GM23338 (cell line): ENCODE data around the gene USP48. TPM values are rescaled to one million over a fixed set of nuclear protein-coding genes. Genes with fewer than 3 reads are reported as not detected.

Experiments used
- ATAC-seq: fragments of 200-7000 bp; cut with Tn5 transposase; 3 replicates; pipeline ENCODE4 v1.9.1; 2020
- DNase-seq: peaks from one replicate; pipeline ENCODE4 v3.0.0-alpha.2; 2015; ENCODE audit warnings: low spot score
- H2AFZ ChIP-seq: fragments of 200-600 bp; sonication (generic); 2 replicates; pipeline ENCODE4 v1.8.0; 2016; ENCODE audit warnings: antibody characterized with exemption, mild to moderate bottlenecking, moderate library complexity
- H3F3A ChIP-seq: fragments of 200-600 bp; sonication (generic); replicated peaks from 2 replicates; pipeline ENCODE4 v1.8.0; 2017; ENCODE audit warnings: antibody characterized with exemption, mixed run types, low read depth
- H3K27ac ChIP-seq: fragments of 200-600 bp; sonication (generic); 2 replicates; pipeline ENCODE4 v1.6.1; 2016; ENCODE audit warnings: low read depth
- H3K27me3 ChIP-seq: fragments of 200-600 bp; sonication (generic); 2 replicates; pipeline ENCODE4 v1.8.0; 2016; ENCODE audit warnings: mild to moderate bottlenecking, mixed run types, moderate library complexity; ENCODE audit not compliant: insufficient read depth
- H3K36me3 ChIP-seq: fragments of 200-600 bp; sonication (generic); 2 replicates; pipeline ENCODE4 v1.8.0; 2016; ENCODE audit warnings: mild to moderate bottlenecking; ENCODE audit not compliant: insufficient read depth
- H3K4me1 ChIP-seq: fragments of 200-600 bp; sonication (generic); 2 replicates; pipeline ENCODE4 v1.8.0; 2016; ENCODE audit warnings: mild to moderate bottlenecking, moderate library complexity; ENCODE audit not compliant: insufficient read depth
- H3K4me2 ChIP-seq: fragments of 200-600 bp; sonication (generic); 2 replicates; pipeline ENCODE4 v1.7.1; 2017; ENCODE audit warnings: mixed run types
- H3K4me3 ChIP-seq: fragments of 200-600 bp; sonication (generic); 2 replicates; pipeline ENCODE4 v1.6.1; 2016; ENCODE audit warnings: mixed run types
- H3K79me2 ChIP-seq: fragments of 200-600 bp; sonication (generic); replicated peaks from 2 replicates; pipeline ENCODE4 v1.8.0; 2017; ENCODE audit warnings: mild to moderate bottlenecking; ENCODE audit not compliant: insufficient read depth
- H3K9me2 ChIP-seq: fragments of 200-600 bp; sonication (generic); 2 replicates; pipeline ENCODE4 v1.8.0; 2017; ENCODE audit not compliant: insufficient read depth
- H4K20me1 ChIP-seq: fragments of 200-600 bp; sonication (generic); replicated peaks from 2 replicates; pipeline ENCODE4 v1.8.0; 2017; ENCODE audit warnings: mild to moderate bottlenecking; ENCODE audit not compliant: insufficient read depth
- H3K27ac Mint-ChIP-seq: 2 replicates; pipeline ENCODE4 v1.8.0; 2020; ENCODE audit warnings: inconsistent platforms, mild to moderate bottlenecking, moderate library complexity, mixed read lengths
- H3K27me3 Mint-ChIP-seq: 3 replicates; pipeline ENCODE4 v1.8.0; 2022; ENCODE audit warnings: low read depth, mild to moderate bottlenecking, moderate library complexity, mixed read lengths, inconsistent platforms; ENCODE audit not compliant: insufficient read depth, poor library complexity
- H3K36me3 Mint-ChIP-seq: 3 replicates; pipeline ENCODE4 v1.8.0; 2021; ENCODE audit warnings: low read depth, mild to moderate bottlenecking, inconsistent platforms, moderate library complexity, mixed read lengths
- H3K4me1 Mint-ChIP-seq: 3 replicates; pipeline ENCODE4 v1.8.0; 2020; ENCODE audit warnings: mild to moderate bottlenecking, inconsistent platforms, mixed read lengths
- H3K4me3 Mint-ChIP-seq: 3 replicates; pipeline ENCODE4 v1.8.0; 2021; ENCODE audit warnings: moderate library complexity, mild to moderate bottlenecking, inconsistent platforms, mixed read lengths
- H3K9me3 Mint-ChIP-seq: 3 replicates; pipeline ENCODE4 v1.8.0; 2020; ENCODE audit warnings: moderate library complexity, mild to moderate bottlenecking, inconsistent platforms, mixed read lengths
- CREB1 ChIP-seq: fragments of 250-450 bp; sonication (Bioruptor Pico); IDR thresholded peaks from 2 replicates; pipeline ENCODE4 v1.5.0; 2020; ENCODE audit warnings: low read depth, mild to moderate bottlenecking, moderate library complexity
- CTCF ChIP-seq, 2 experiments: fragments of 200-600 bp in 1 of 2; sonication (generic) in 1 of 2; conservative IDR thresholded peaks; 2 replicates each; pipeline versions ENCODE4 v1.5.1 to v1.6.1; 2016 to 2017; ENCODE audit warnings: antibody characterized with exemption in 2 of 2, low read depth in 2 of 2, mild to moderate bottlenecking in 2 of 2, moderate library complexity in 1 of 2
- POLR2AphosphoS5 ChIP-seq: IDR thresholded peaks from 2 replicates; pipeline ENCODE4 v1.6.1; 2016; ENCODE audit warnings: antibody characterized with exemption, low read depth
- ZNF114 ChIP-seq: fragments of 250-450 bp; sonication (Bioruptor Pico); IDR thresholded peaks from 2 replicates; pipeline ENCODE4 v1.5.0; 2020; ENCODE audit warnings: mild to moderate bottlenecking, moderate library complexity
- polyA plus RNA-seq: library from polyadenylated mRNA; unstranded; fragments of >200 nt; fragmentation: Nextera tagmentation; extraction: Ambion mirVana; gene quantifications from 2 replicates; pipeline ENCODE4 v1.2.1, GENCODE V29; 2016
- total RNA-seq: library from RNA; depleted of rRNA; stranded (reverse); fragments of >200 nt; shearing (Covaris generic); gene quantifications from 2 replicates; pipeline ENCODE4 v1.2.3, GENCODE V29; 2014
- TF ChIP-seq, protein P1 (sequence below): IDR thresholded peaks from one replicate; pipeline ENCODE4 v1.6.1; 2018; ENCODE audit warnings: antibody characterized with exemption; ENCODE audit not compliant: unreplicated experiment

The USP48 gene
- total and polyA plus RNA-seq, 2 experiments from 2014 or later: 85.9 to 151 TPM

DNA sequence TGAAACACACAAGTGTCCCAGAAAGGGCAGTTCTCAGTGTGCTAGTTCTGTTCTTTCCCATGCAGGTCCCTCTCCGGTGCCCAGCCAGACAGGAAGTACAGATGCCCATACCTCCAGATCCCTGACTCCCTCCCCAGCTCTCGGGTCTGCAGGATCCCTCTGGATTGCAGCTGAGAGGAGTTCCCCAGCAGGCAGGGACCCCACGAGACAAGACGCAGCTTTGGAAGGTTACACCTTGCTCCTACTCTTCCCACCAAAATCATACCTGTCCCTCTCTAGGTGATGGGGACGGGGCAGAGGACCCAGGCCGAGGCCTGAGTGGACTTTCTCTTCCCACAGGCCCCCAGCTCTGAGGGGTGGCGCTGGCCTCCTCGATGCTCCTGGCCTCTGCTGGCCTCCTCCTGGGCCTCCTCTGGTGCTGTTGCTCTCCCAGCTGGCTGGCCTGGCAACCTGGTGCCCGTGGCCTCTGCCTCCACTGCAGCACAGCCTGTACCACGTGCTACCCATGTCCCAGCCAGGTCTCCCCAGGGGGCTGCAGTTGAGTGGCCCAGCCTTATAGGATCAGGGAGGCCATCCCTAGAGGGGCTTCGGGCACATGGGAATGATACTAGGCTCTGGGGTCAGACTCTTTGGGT, 38.6 kb upstream of the USP48 start:
- TF ChIP-seq CREB1: no peak
- no peak for TF ChIP-seq POLR2AphosphoS5
- TF ChIP-seq, protein P1, sequence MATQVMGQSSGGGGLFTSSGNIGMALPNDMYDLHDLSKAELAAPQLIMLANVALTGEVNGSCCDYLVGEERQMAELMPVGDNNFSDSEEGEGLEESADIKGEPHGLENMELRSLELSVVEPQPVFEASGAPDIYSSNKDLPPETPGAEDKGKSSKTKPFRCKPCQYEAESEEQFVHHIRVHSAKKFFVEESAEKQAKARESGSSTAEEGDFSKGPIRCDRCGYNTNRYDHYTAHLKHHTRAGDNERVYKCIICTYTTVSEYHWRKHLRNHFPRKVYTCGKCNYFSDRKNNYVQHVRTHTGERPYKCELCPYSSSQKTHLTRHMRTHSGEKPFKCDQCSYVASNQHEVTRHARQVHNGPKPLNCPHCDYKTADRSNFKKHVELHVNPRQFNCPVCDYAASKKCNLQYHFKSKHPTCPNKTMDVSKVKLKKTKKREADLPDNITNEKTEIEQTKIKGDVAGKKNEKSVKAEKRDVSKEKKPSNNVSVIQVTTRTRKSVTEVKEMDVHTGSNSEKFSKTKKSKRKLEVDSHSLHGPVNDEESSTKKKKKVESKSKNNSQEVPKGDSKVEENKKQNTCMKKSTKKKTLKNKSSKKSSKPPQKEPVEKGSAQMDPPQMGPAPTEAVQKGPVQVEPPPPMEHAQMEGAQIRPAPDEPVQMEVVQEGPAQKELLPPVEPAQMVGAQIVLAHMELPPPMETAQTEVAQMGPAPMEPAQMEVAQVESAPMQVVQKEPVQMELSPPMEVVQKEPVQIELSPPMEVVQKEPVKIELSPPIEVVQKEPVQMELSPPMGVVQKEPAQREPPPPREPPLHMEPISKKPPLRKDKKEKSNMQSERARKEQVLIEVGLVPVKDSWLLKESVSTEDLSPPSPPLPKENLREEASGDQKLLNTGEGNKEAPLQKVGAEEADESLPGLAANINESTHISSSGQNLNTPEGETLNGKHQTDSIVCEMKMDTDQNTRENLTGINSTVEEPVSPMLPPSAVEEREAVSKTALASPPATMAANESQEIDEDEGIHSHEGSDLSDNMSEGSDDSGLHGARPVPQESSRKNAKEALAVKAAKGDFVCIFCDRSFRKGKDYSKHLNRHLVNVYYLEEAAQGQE: no peak
- TF ChIP-seq ZNF114 (CRISPR knock-in tag): no peak
- TF ChIP-seq CTCF (conservative IDR thresholded peaks at IDR 0.05; ENCODE audit: low read depth in 2 of 2): no peak
- Histone ChIP-seq H3K27ac (no peak overlapping the region), H3K4me3 (no peak overlapping the region), H2AFZ (no peak overlapping the region), H3K9me2 (no peaks in the 10 kb centered on the region), H3F3A (peaks cover 4% of the 10 kb centered on the region; the same call in 1 of the 2 replicates), H3K27me3 (no peaks in the 10 kb centered on the region), H3K4me1 (peaks cover 3% of the 10 kb centered on the region; the same call in 1 of the 2 replicates), H3K4me2 (no peak overlapping the region), H4K20me1 (no peaks in the 10 kb centered on the region; the same call in 1 of the 2 replicates), H3K36me3 (no peaks in the 10 kb centered on the region; the same call in 1 of the 2 replicates), H3K79me2 (no peaks in the 10 kb centered on the region)
- Mint-ChIP-seq H3K4me1 (peaks cover 17% of the 10 kb centered on the region), H3K27ac (no peak overlapping the region; the same call in 1 of the 2 replicates), H3K9me3 (no peaks in the 10 kb centered on the region; the same call in 2 of the 3 replicates), H3K4me3 (no peak overlapping the region), H3K36me3 (peaks cover 17% of the 10 kb centered on the region), H3K27me3 (peaks cover 2% of the 10 kb centered on the region)
- DNase-seq: no peak
- no peak for ATAC-seq

DNA sequence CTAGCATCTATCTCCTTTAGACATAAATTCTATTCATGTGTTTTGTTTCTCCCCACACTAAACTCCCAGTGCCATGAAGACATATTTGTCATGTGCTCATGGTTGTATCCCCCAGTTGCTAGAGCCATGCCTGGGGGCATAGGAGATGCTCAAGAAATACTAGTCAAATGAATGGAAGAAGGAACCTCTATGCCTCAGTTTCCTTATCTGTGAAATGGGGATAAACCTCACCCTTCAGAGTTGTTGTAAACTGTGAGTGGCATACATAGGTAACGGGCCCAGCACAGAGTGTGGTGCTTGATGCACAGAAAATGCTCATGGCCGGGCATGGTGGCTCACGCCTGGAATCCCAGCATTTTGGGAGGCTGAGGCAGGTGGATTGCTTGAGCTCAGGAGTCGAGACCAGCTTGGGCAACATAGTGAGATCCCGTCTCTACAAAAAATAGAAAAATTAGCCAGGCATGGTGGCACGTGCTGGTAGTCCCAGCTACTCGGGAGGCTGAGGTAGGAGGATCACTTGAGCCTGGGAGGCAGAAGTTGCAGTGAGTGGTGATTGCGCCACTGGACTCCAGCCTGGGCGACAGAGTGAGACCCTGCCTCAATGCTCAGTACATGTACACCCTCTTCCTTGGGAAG, 37.8 kb upstream of the USP48 start:
- H3K27me3 ChIP-seq: no peaks in the 10 kb centered on the region
- H4K20me1 ChIP-seq: no peaks in the 10 kb centered on the region; the same call in 1 of the 2 replicates
- no peaks in the 10 kb centered on the region for H3K79me2 ChIP-seq
- no peak for ATAC-seq
- H3K9me2 ChIP-seq: no peaks in the 10 kb centered on the region
- H3K27ac Mint-ChIP-seq: no peak overlapping the region
- peaks cover 11% of the 10 kb centered on the region for H3K36me3 Mint-ChIP-seq
- peaks cover 3% of the 10 kb centered on the region; the same call in 1 of the 2 replicates for H3K4me1 ChIP-seq
- H3K4me3 Mint-ChIP-seq: no peak overlapping the region
- H3K36me3 ChIP-seq: no peaks in the 10 kb centered on the region; the same call in 1 of the 2 replicates
- no peak overlapping the region for H3K4me2 ChIP-seq
- DNase-seq: no peak
- H3K9me3 Mint-ChIP-seq: no peaks in the 10 kb centered on the region; the same call in 2 of the 3 replicates
- H3K27ac ChIP-seq: no peak overlapping the region
- peaks cover 19% of the 10 kb centered on the region for H3K4me1 Mint-ChIP-seq
- H3F3A ChIP-seq: peaks cover 8% of the 10 kb centered on the region; the same call in 1 of the 2 replicates
- no peak overlapping the region for H2AFZ ChIP-seq
- peaks cover 2% of the 10 kb centered on the region for H3K27me3 Mint-ChIP-seq
- H3K4me3 ChIP-seq: no peak overlapping the region
- TF ChIP-seq, protein P1: no peak
